Measurements from ENCODE around the gene ABCA13. TPM values are rescaled to one million over a fixed set of nuclear protein-coding genes. Genes with fewer than 3 reads are reported as not detected.

The ABCA13 gene
- total RNA-seq, 2 donors from 2014 or later: not detected

GRCh38 chr7:48317360-48317759, 146.1 kb downstream of the ABCA13 start:
- no peaks in the 10 kb centered on the region for H3K36me3 ChIP-seq
- H3K27ac ChIP-seq: no peak overlapping the region
- no peak for DNase-seq (ENCODE audit: low spot score)
- H3K4me3 ChIP-seq: no peak overlapping the region
- no peaks in the 10 kb centered on the region for H3K27me3 ChIP-seq
- no peaks in the 10 kb centered on the region for H3K4me1 ChIP-seq
- no peaks in the 10 kb centered on the region for H3K9me3 ChIP-seq
- TF ChIP-seq CTCF (IDR thresholded peaks at IDR 0.05): no peak

GRCh38 chr7:48321319-48322010, 150.2 kb downstream of the ABCA13 start:
- TF ChIP-seq CTCF (IDR thresholded peaks at IDR 0.05): no peak
- DNase-seq (ENCODE audit: low spot score): no peak
- no peaks in the 10 kb centered on the region for H3K4me1 ChIP-seq
- H3K9me3 ChIP-seq: peaks cover 6 to 12% of the 10 kb centered on the region in 2 donors
- H3K27me3 ChIP-seq: no peaks in the 10 kb centered on the region
- no peak overlapping the region for H3K4me3 ChIP-seq
- no peaks in the 10 kb centered on the region for H3K36me3 ChIP-seq
- H3K27ac ChIP-seq: no peak overlapping the region

GRCh38 chr7:48337012-48337621, 165.9 kb downstream of the ABCA13 start:
- Histone ChIP-seq H3K36me3 (no peaks in the 10 kb centered on the region), H3K4me1 (no peaks in the 10 kb centered on the region), H3K27me3 (no peaks in the 10 kb centered on the region), H3K27ac (no peak overlapping the region), H3K4me3 (no peak overlapping the region), H3K9me3 (no peaks in the 10 kb centered on the region)
- TF ChIP-seq CTCF (IDR thresholded peaks at IDR 0.05): peak; percentile 20 to 59
- DNase-seq (ENCODE audit: low spot score): no peak

GRCh38 chr7:48337781-48338180, 166.5 kb downstream of the ABCA13 start:
- TF ChIP-seq CTCF (IDR thresholded peaks at IDR 0.05): no peak
- Histone ChIP-seq H3K36me3 (no peaks in the 10 kb centered on the region), H3K4me1 (no peaks in the 10 kb centered on the region), H3K27me3 (no peaks in the 10 kb centered on the region), H3K9me3 (no peaks in the 10 kb centered on the region), H3K4me3 (no peak overlapping the region), H3K27ac (no peak overlapping the region)
- DNase-seq (ENCODE audit: low spot score): no peak

GRCh38 chr7:48347230-48347825, 176.1 kb downstream of the ABCA13 start:
- no peaks in the 10 kb centered on the region for H3K36me3 ChIP-seq
- no peaks in the 10 kb centered on the region for H3K9me3 ChIP-seq
- no peak overlapping the region for H3K27ac ChIP-seq
- TF ChIP-seq CTCF (IDR thresholded peaks at IDR 0.05): no peak
- no peak overlapping the region for H3K4me3 ChIP-seq
- no peaks in the 10 kb centered on the region for H3K4me1 ChIP-seq
- H3K27me3 ChIP-seq: no peaks in the 10 kb centered on the region
- DNase-seq (ENCODE audit: low spot score): no peak

Data from right atrium auricular region (tissue), 2 donors.